ENCODE measurements around the gene NODAL.
A peak's percentile ranks its signal among the peaks of the same experiment; 100 is the strongest.

NODAL gene

DNA sequence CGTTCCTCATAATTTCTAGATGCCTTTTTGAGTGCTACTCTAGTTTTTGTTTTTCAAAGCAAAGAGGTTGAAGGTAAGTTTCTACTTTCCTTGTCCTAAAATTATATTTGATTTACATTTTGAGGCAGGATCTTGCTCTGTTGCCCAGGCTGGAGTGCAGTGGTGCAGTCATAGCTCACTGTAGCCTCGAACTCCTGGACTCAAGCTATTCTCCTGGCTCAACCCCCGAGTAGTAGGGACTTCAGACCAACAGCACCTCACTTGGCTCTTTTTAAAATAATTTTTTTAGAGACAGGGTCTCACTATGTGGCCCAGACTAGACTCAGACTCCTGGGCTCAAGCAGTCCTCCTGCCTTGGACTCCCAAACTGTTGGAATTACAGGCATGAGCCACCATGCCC lies 22.8 kb downstream of the NODAL start:
- Histone ChIP-seq H3K9ac (no peak overlapping the region), H3K4me3 (no peak overlapping the region), H3K4me1 (peaks cover 15% of the 10 kb centered on the region), H3K36me3 (peaks cover 79% of the 10 kb centered on the region), H3K27me3 (no peaks in the 10 kb centered on the region), H3K9me3 (no peaks in the 10 kb centered on the region), H4K20me1 (peaks cover 71% of the 10 kb centered on the region), H3K27ac (no peak overlapping the region), H3K4me2 (no peak overlapping the region)
- TF ChIP-seq Cebpa-rat (IDR thresholded peaks at IDR 0.05): no peak

DNA sequence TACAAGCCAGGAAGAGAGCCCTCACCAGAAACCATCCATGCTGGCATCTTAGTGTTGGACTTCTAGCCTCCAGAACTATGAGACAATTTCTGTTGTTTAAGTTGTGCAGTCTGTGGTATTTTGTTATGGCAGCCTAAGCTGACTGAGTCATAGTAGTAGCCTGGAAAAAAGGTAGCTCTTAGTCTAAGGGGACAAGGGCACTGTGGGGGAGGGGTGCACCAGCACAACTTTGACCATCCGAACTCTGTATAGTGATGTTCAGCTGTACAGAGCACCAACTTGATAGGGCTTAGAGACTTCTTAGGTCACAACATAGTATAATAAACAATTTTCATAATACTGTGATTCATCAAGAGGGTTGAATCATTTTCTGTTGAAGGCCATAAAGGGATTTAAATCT lies 23.3 kb downstream of the NODAL start:
- H3K4me1 ChIP-seq: peaks cover 15% of the 10 kb centered on the region
- TF ChIP-seq Cebpa-rat (IDR thresholded peaks at IDR 0.05): no peak
- no peak overlapping the region for H3K27ac ChIP-seq
- no peak overlapping the region for H3K9ac ChIP-seq
- H3K9me3 ChIP-seq: no peaks in the 10 kb centered on the region
- no peaks in the 10 kb centered on the region for H3K27me3 ChIP-seq
- H4K20me1 ChIP-seq: peaks cover 76% of the 10 kb centered on the region
- H3K4me3 ChIP-seq: no peak overlapping the region
- H3K4me2 ChIP-seq: no peak overlapping the region
- peaks cover 76% of the 10 kb centered on the region for H3K36me3 ChIP-seq

DNA sequence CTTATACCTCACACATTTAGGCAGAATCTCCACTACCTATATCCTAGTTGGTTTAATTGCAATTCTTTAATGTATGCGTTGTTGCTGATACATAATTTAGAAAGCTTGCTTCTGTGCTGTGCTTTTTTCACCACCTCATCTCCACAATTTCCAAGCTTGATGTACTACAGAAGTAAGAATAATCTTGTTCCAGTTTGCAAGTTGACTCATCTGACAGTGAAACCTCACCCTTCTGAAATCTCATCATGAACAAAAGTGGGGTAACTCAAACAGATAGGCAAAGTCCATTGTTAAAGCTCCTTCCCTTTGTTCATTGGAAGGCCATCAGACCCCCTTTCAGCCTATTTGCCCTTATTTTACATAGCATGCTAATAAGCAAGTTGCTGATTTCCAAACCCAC lies 23.9 kb downstream of the NODAL start:
- Histone ChIP-seq H3K4me3 (no peak overlapping the region), H3K9me3 (no peaks in the 10 kb centered on the region), H3K27ac (no peak overlapping the region), H3K4me2 (no peak overlapping the region), H3K27me3 (no peaks in the 10 kb centered on the region), H3K36me3 (peaks cover 75% of the 10 kb centered on the region), H3K4me1 (peaks cover 15% of the 10 kb centered on the region), H3K9ac (no peak overlapping the region), H4K20me1 (peaks cover 83% of the 10 kb centered on the region)
- no peak for TF ChIP-seq Cebpa-rat (IDR thresholded peaks at IDR 0.05)

DNA sequence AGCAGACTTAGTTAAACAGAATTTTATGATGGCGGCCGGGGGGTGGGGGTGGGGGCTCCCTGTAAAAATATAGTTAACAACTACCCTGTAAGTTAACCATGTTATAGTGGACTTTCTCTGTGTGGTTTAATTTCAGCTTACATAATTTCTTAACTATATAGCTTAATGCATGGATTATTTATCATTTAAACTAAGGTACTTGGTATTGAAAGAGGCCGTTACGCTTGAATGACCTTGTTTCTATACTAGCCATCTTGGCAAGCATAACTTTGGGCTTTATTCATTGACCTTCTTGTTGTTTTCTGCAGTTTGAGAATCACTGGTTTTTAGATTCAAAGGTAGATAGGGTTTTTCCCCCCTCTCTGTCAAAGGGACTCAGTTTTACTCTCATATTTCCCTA lies 29.1 kb downstream of the NODAL start:
- no peak overlapping the region for H3K27ac ChIP-seq

DNA sequence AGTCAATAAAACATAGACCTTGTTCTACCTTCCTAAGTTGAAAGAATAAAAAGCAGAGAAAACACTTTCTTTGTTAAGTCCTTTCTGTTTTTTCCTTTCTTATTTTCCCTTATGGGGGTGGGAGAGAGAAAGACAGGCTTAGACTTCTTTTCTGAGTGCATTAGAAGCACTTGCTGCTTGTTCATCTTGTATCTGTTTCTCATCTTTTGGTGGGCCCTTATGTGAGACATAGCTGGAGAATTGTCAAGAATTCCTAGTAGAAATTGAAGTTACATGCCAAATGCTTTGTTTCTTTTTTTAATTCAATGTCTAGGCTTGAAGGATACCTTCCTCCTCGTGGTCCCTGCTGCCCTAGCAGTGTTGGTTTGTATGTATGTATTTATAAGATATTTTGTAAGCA lies 30.9 kb downstream of the NODAL start:
- Histone ChIP-seq H3K4me3 (no peak overlapping the region), H3K27me3 (no peaks in the 10 kb centered on the region), H3K4me1 (peaks cover 55% of the 10 kb centered on the region), H3K4me2 (no peak overlapping the region; the same call in 1 of the 2 replicates), H3K36me3 (peaks cover 54% of the 10 kb centered on the region), H3K9ac (no peak overlapping the region), H3K9me3 (no peaks in the 10 kb centered on the region), H3K27ac (no peak overlapping the region), H4K20me1 (peaks cover 90% of the 10 kb centered on the region)
- TF ChIP-seq Cebpa-rat (IDR thresholded peaks at IDR 0.05): no peak

More for the DNA sequence above, 29.1 kb downstream of the NODAL start:
- H3K4me2 ChIP-seq: no peak overlapping the region
- H3K27me3 ChIP-seq: no peaks in the 10 kb centered on the region
- no peak overlapping the region for H3K4me3 ChIP-seq
- TF ChIP-seq Cebpa-rat (IDR thresholded peaks at IDR 0.05): no peak
- peaks cover 43% of the 10 kb centered on the region for H3K4me1 ChIP-seq
- no peaks in the 10 kb centered on the region for H3K9me3 ChIP-seq
- H3K9ac ChIP-seq: no peak overlapping the region
- H3K36me3 ChIP-seq: peaks cover 59% of the 10 kb centered on the region
- peaks cover 94% of the 10 kb centered on the region for H4K20me1 ChIP-seq

DNA sequence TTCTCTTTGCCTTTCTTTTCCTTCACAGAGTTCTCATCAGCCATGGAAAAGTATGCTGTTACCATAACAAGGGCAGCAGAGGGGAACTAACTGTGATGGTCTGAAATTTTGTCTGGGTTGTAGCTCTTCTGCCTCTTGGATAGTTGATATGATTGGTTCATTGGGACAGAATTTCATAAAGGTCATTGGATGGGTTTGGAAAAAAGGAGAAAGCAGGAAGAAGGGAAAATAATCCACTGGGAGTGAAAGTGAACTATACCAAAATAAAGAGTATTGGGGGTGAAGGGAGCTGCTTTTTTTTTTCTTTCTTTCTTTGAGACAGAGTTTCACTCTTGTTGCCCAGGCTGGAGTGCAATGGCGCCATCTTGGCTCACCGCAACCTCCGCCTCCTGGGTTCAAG lies 31.7 kb downstream of the NODAL start:
- H3K27ac ChIP-seq: no peak overlapping the region
- H3K9ac ChIP-seq: no peak overlapping the region
- peak overlapping the region; percentile 18; the same call in 1 of the 2 replicates for H3K4me2 ChIP-seq
- H3K27me3 ChIP-seq: no peaks in the 10 kb centered on the region
- H3K9me3 ChIP-seq: no peaks in the 10 kb centered on the region
- TF ChIP-seq Cebpa-rat (IDR thresholded peaks at IDR 0.05): no peak
- peaks cover 58% of the 10 kb centered on the region for H3K4me1 ChIP-seq
- peaks cover 90% of the 10 kb centered on the region for H4K20me1 ChIP-seq
- peaks cover 49% of the 10 kb centered on the region for H3K36me3 ChIP-seq
- H3K4me3 ChIP-seq: no peak overlapping the region

DNA sequence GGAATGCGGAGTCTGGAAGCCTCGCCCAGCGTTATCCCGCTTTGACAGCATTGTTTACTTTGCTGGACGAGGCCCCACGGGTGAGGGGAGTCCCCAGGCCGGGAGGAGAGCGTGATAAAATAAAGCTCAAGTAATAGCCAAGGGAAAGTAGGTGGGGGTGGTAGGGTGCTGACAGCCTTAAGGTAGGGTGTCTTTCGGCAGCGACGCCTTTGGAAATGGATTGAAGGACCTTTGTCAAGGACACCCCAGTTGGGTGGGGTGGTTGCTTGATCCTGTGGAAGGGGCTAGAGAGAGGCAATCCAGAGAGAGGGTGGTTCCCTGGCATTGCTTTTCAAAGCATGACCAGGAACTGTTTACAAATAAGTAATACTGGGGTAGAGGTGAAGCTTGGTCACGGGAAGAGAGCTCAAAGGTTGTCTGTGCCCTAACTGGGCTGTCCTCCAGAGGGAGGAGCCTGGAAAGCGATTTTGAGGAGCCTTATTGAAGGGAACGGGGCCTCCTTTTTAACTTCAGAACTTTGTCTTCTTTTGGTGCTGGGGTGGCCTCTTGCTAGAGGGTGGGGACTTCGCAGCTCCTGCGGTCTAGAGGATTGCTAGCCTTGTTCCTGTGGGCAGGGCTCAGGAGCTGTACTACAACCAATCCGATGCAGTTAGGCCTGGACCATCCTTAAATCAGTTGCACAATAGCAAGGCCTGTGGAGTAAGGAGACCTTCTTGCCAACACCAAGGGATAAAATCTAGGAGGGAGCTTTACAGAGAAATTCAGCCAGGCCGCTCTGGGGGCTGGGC lies 36.2 kb downstream of the NODAL start:
- H3K4me2 ChIP-seq: peak overlapping the region; percentile 94
- H4K20me1 ChIP-seq: peaks cover 52% of the 10 kb centered on the region
- no peaks in the 10 kb centered on the region for H3K9me3 ChIP-seq
- H3K27me3 ChIP-seq: no peaks in the 10 kb centered on the region
- peaks cover 46% of the 10 kb centered on the region for H3K4me1 ChIP-seq
- H3K4me3 ChIP-seq: peak overlapping the region; percentile 99
- peak overlapping the region; percentile 97 for H3K9ac ChIP-seq
- peak; percentile 98 for TF ChIP-seq Cebpa-rat (IDR thresholded peaks at IDR 0.05)
- H3K27ac ChIP-seq: peak overlapping the region; percentile 95
- peaks cover 18% of the 10 kb centered on the region; the same call in 1 of the 2 replicates for H3K36me3 ChIP-seq

DNA sequence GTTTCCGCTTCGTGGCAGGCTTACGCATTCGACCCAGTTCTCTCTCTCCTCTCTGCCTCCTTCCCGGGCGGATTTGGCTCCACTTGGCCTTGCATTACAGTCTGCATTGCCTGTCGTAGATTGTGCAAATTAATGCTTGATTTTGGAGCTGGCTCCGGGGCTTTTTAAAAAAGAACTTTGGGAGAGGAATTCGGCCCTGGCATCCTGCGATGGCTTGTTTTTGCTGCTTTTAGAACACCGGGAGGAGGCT lies 36.8 kb downstream of the NODAL start:
- H3K9ac ChIP-seq: peak overlapping the region; percentile 97
- no peaks in the 10 kb centered on the region for H3K27me3 ChIP-seq
- peaks cover 17% of the 10 kb centered on the region; the same call in 1 of the 2 replicates for H3K36me3 ChIP-seq
- no peak for TF ChIP-seq Cebpa-rat (IDR thresholded peaks at IDR 0.05)
- peak overlapping the region; percentile 94 for H3K4me2 ChIP-seq
- H3K27ac ChIP-seq: peak overlapping the region; percentile 95
- peak overlapping the region; percentile 99 for H3K4me3 ChIP-seq
- peaks cover 47% of the 10 kb centered on the region for H4K20me1 ChIP-seq
- no peaks in the 10 kb centered on the region for H3K9me3 ChIP-seq
- peaks cover 41% of the 10 kb centered on the region for H3K4me1 ChIP-seq

DNA sequence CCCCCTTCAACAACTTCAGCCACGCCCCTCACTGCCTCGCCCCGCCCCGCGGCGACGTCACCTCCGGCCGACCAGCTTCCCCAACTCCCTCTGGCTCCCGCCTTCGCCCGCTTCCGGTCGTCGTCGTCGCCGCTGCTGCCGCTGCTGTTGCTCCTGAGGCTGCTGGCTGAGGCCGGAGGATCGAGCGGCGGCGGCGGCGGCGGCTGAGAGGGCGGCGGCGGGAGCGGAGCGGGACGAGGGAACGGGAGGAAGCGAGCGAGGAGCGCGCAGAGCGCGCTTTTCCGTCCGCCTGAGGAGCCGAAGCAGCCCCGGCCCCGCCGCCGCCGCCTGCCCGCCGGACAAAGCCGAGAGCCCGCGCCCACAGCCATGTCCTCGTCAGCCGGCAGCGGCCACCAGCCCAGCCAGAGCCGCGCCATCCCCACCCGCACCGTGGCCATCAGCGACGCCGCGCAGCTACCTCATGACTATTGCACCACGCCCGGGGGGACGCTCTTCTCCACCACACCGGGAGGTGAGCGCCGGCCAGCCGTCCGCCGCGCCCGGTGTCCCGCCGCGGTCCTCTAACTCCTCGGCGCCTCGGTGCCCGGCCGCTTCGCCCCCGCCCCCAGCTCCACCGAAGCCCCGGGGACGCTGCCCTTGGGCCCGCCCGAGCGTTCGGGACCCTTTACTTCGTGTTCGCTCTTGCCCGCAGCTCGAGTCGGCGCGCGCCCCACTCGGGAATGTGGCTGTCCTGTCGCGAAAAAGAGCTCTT lies 37.3 kb downstream of the NODAL start, which contains the start of gene EIF4EBP2:
Gene EIF4EBP2, plus strand, starts transcription at position 110 of the 751 bp plus-strand sequence. Its CDS starts 257 bp downstream, at position 367.
- Histone ChIP-seq H3K27me3 (no peaks in the 10 kb centered on the region), H3K4me3 (peak within 1 kb of the TSS; percentile 99), H3K4me2 (peak within 1 kb of the TSS; percentile 94), H3K27ac (peak within 1 kb of the TSS; percentile 95), H3K9me3 (no peaks in the 10 kb centered on the region), H3K4me1 (peaks cover 36% of the 10 kb centered on the region), H3K36me3 (peaks cover 12% of the 10 kb centered on the region; the same call in 1 of the 2 replicates), H3K9ac (peak within 1 kb of the TSS; percentile 97), H4K20me1 (peaks cover 42% of the 10 kb centered on the region)
- no peak for TF ChIP-seq Cebpa-rat (IDR thresholded peaks at IDR 0.05)

DNA sequence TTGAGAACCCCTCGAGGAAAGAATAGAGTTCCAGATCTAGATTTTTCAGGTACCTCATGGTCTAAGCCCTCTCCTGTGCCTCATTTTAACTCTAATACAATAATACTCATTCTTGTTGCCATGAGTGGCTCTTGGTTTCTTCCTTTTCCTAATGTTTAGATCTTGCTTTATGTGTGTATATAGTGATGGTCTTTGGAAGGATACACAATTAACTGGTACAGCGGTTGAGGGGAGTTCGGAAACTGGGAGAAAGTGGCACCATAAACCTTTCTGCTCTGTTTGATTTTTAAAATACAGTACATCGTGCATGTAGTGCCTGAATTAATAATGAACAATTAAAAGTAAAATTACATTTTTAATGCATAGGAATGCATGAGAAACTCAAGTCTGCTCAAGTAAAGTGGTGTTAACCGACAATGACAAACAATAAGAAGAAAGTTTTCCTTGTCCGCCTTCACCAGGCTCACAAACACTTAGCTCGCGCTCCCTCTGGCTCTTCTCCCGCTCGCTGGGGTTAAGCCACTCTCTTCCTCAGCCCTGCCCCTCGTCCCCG lies 37.9 kb downstream of the NODAL start:
- Histone ChIP-seq H3K4me1 (peaks cover 29% of the 10 kb centered on the region), H3K36me3 (peaks cover 5% of the 10 kb centered on the region; the same call in 1 of the 2 replicates), H3K9ac (peak overlapping the region; percentile 97), H3K27ac (peak overlapping the region; percentile 95), H3K27me3 (no peaks in the 10 kb centered on the region), H3K4me2 (peak overlapping the region; percentile 94), H3K9me3 (no peaks in the 10 kb centered on the region), H3K4me3 (peak overlapping the region; percentile 99), H4K20me1 (peaks cover 35% of the 10 kb centered on the region)
- no peak for TF ChIP-seq Cebpa-rat (IDR thresholded peaks at IDR 0.05)
